GM12874 (cell line): ENCODE results near the gene TRIM2.

Experiments
- TF ChIP-seq, protein P1 (sequence below): IDR thresholded peaks from 2 replicates; pipeline ENCODE4 v1.5.1; 2011; ENCODE audit warnings: low read depth, mild to moderate bottlenecking, control low read depth, low read length, moderate library complexity; ENCODE audit not compliant: insufficient read depth

The TRIM2 gene

DNA sequence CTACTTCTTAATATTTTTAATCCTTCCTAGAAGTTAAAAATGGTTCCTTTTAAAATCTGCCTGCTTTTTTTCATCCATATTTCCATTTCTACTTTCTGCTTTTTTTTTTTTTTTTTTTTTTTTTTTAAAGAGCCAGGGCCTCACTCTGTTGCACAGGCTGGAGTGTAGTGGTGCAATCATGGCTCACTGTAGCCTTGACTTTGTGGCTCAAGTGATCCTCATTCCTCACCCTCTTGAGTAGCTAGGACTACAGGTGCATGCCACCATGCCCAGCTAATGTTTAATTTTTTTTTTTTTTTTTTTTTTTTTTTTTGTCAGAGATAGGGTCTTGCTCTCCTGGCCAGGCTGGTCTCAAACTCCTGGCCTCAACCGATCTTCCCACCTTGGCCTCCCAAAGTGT lies 179.9 kb downstream of the TRIM2 start:
- TF ChIP-seq, protein P1, sequence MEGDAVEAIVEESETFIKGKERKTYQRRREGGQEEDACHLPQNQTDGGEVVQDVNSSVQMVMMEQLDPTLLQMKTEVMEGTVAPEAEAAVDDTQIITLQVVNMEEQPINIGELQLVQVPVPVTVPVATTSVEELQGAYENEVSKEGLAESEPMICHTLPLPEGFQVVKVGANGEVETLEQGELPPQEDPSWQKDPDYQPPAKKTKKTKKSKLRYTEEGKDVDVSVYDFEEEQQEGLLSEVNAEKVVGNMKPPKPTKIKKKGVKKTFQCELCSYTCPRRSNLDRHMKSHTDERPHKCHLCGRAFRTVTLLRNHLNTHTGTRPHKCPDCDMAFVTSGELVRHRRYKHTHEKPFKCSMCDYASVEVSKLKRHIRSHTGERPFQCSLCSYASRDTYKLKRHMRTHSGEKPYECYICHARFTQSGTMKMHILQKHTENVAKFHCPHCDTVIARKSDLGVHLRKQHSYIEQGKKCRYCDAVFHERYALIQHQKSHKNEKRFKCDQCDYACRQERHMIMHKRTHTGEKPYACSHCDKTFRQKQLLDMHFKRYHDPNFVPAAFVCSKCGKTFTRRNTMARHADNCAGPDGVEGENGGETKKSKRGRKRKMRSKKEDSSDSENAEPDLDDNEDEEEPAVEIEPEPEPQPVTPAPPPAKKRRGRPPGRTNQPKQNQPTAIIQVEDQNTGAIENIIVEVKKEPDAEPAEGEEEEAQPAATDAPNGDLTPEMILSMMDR, result no peak

DNA sequence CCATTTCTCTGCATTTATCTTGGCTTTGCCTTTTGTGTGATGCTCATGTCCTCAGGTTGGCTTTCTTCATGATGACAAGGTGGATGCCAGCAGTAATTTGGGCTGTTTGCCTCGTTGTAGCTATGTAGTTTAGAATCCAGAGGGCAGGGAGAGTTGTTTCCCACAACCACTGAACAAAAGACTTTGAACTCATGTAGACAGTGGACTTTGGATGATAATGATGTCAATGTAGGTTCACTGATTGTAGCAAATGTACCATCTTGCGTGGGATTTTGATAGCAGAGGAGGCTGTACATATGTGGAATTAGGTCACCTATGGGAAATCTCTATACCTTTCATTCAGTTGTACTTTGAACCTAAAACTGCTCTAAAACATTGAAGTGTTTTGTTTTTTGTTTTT lies 181.5 kb downstream of the TRIM2 start:
- TF ChIP-seq, protein P1, result no peak

DNA sequence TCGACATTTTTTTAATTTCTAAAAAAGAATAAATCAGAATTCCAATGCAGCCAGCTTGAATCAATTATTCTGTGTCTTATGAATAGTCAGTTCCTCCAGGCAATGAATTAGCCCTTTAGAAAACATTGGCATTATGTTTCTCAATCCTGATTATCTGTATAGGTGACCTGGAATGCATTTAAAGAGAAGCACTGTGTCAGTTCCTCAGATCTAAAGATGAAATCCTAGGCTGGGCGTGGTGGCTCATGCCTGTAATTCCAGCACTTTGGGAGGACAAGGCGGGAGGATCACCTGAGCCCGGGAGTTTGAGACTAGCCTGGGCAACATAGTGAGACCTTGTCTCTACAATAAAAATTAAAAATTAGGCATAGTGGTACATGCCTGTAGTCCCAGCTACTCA lies 183.7 kb downstream of the TRIM2 start:
- TF ChIP-seq, protein P1, result no peak
